Colonic mucosa (tissue), 4 donors: ENCODE data around the gene ATAD3B. TPM values are rescaled to one million over a fixed set of nuclear protein-coding genes. Genes with fewer than 3 reads are reported as not detected.

ENCODE experiments used
- DNase-seq: peaks from one replicate; pipeline ENCODE4 v3.0.0-alpha.2; 2020
- H3K27ac ChIP-seq: fragments of 200-600 bp; one replicate; pipeline ENCODE4 v1.8.0; 2021
- H3K27me3 ChIP-seq: fragments of 200-600 bp; one replicate; pipeline ENCODE4 v1.8.0; 2021
- H3K36me3 ChIP-seq: fragments of 200-600 bp; one replicate; pipeline ENCODE4 v1.8.0; 2021
- H3K4me1 ChIP-seq: fragments of 200-600 bp; one replicate; pipeline ENCODE4 v1.8.0; 2021; ENCODE audit warnings: mild to moderate bottlenecking
- H3K4me3 ChIP-seq: fragments of 200-600 bp; one replicate; pipeline ENCODE4 v1.8.0; 2021
- H3K9ac ChIP-seq, 2 donors: one replicate each; pipeline ENCODE4 v1.7.0; 2013; ENCODE audit warnings: control low read depth in 2 of 2, low read depth in 2 of 2, low read length in 2 of 2
- H3K9me3 ChIP-seq: fragments of 200-600 bp; one replicate; pipeline ENCODE4 v1.8.0; 2021
- CTCF ChIP-seq: fragments of 200-600 bp; IDR thresholded peaks from one replicate; pipeline ENCODE4 v1.8.0; 2022; ENCODE audit warnings: antibody characterized with exemption, mild to moderate bottlenecking
- intact Hi-C: fragments of 100-400 bp; cut with DNase I; formaldehyde crosslinking; loops from one replicate; pipeline ENCODE4 v1.14.1; 2022
- total RNA-seq, 2 donors: library from RNA; stranded (reverse); fragmentation: NEBNext Ultra II Directional in 1 of 2; extraction: Animal tissue kit (Norgen Biotek cat#: 25700) in 1 of 2; gene quantifications; one replicate each; pipeline ENCODE4 v1.2.1, GENCODE V29; 2021
- donor health status: healthy.
- donor health status: DM: no; HTN: no; CAD: no.
- donor health status: DM: no; HTN: no; CAD: no.

The ATAD3B gene
- total RNA-seq, 2 donors from 2014 or later = 16.6 to 62.9 TPM

- Histone ChIP-seq H3K36me3 (no peaks in the 10 kb centered on the region), H3K9me3 (no peaks in the 10 kb centered on the region), H3K27ac (no peak overlapping the region), H3K9ac (peak overlapping the region in 1 of 2 donors; percentile 35), H3K4me1 (peaks cover 4% of the 10 kb centered on the region), H3K4me3 (no peak overlapping the region), H3K27me3 (no peaks in the 10 kb centered on the region)
- no peak for DNase-seq
- TF ChIP-seq CTCF = no peak
- intact Hi-C loops = no loop called here
Measured at GRCh38 chr1:1537626-1538250, 66.2 kb downstream of the ATAD3B start.

DNA sequence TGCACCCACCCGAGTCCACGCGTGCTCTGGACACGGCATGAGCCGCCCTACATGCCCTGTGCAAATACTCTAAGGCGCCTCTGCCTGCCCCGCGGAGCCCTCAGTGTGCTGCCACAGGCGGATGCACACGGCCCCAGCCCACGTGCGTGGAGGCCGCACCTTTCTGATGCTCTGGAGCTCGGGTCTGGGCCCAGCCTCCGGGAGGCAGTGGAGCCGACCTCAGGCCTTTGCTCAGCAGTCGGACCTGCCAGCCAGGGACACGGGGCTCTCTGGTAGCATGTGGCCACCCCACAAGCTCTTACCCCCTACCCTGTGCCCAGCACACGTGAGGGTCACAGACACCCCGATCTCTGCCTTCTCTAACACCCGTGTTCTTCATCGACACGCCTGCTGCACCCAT is 66.8 kb downstream of the ATAD3B start:
- Histone ChIP-seq H3K4me1 (peaks cover 4% of the 10 kb centered on the region), H3K4me3 (no peak overlapping the region), H3K9me3 (no peaks in the 10 kb centered on the region), H3K27ac (no peak overlapping the region), H3K36me3 (no peaks in the 10 kb centered on the region), H3K9ac (no peak overlapping the region), H3K27me3 (no peaks in the 10 kb centered on the region)
- intact Hi-C loops = no loop called here
- TF ChIP-seq CTCF = no peak
- no peak for DNase-seq

GRCh38 chr1:1538989-1539309 is 67.4 kb downstream of the ATAD3B start:
- no peaks in the 10 kb centered on the region for H3K36me3 ChIP-seq
- no peak for TF ChIP-seq CTCF
- no peaks in the 10 kb centered on the region for H3K9me3 ChIP-seq
- intact Hi-C loops = no loop called here
- no peak overlapping the region for H3K4me3 ChIP-seq
- H3K9ac ChIP-seq = peak overlapping the region in 1 of 2 donors; percentile 5
- peaks cover 4% of the 10 kb centered on the region for H3K4me1 ChIP-seq
- H3K27ac ChIP-seq = no peak overlapping the region
- no peak for DNase-seq
- no peaks in the 10 kb centered on the region for H3K27me3 ChIP-seq

- Histone ChIP-seq H3K27me3 (no peaks in the 10 kb centered on the region), H3K9ac (peak overlapping the region; percentile 5 to 35), H3K36me3 (no peaks in the 10 kb centered on the region), H3K9me3 (no peaks in the 10 kb centered on the region), H3K27ac (no peak overlapping the region), H3K4me1 (peaks cover 4% of the 10 kb centered on the region), H3K4me3 (peak overlapping the region; percentile 36)
- DNase-seq = no peak
- TF ChIP-seq CTCF = no peak
- intact Hi-C loops = no loop called here
Measured at GRCh38 chr1:1539310-1540089, 67.9 kb downstream of the ATAD3B start.

DNA sequence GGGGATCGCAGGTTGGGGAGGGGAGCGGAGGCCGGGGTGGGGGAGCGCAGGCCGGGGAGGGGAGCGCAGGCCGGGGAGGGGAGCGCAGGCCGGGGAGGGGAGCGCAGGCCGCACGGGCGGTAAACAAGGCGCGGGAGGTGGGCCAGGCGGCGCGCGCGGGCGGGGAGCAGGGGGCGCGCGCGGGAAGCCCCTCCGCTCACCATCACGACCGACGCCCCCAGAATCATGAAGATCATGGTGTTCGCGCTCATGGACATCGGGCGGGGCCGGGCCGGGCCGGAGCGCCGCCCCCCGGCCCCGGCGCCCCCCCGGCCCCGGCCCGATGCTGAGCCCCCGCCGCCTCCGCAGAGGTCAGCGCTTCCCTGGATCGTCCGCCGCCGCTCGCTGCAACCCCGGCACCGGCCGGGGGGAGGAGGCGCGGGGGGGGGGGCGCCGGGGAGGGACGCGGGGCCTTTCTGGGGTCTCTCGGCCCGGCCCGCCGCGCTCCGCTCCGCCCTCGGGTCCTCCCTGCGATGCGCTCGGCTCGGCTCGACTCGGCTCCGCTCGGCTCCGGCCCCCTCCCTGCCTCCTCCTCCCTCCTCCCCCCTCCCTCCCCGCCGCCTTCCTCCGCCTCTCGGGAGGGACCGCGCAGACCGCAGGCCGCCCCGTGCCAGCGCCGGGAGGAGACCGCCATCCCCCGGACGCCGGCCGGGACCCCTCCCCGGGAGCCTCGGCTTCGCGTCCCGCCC is 68.7 kb downstream of the ATAD3B start, which contains the start of gene TMEM240:
TSS of gene TMEM240 (minus strand) at position 535 of the 728 bp plus-strand sequence. CDS start at position 257, 278 bp downstream.
- Histone ChIP-seq H3K4me1 (peaks cover 4% of the 10 kb centered on the region), H3K9me3 (no peaks in the 10 kb centered on the region), H3K27me3 (no peaks in the 10 kb centered on the region), H3K9ac (peak within 1 kb of the TSS in 1 of 2 donors; percentile 66), H3K36me3 (no peaks in the 10 kb centered on the region), H3K27ac (no peak within 1 kb of the TSS), H3K4me3 (peak within 1 kb of the TSS; percentile 36)
- no peak for TF ChIP-seq CTCF
- peak; percentile 64 for DNase-seq
- intact Hi-C loops = no loop called here
